GM19035 (cell line): ENCODE data around the gene LPAR5.

Experiments used
- ATAC-seq: cut with Tn5 transposase; IDR thresholded peaks from one replicate; pipeline ENCODE4 v1.9.1; 2021; ENCODE audit not compliant: unreplicated experiment

Gene LPAR5

GRCh38 chr12:6635856-6636531, at the start of gene LPAR5:
TSS of gene LPAR5 (minus strand) at chr12:6635959. CDS start at chr12:6621248, 14,711 bp downstream.
- peak; percentile 43 for ATAC-seq

- ATAC-seq = no peak
These were observed 48.9 kb upstream of the LPAR5 start for GRCh38 chr12:6684609-6685008.

DNA sequence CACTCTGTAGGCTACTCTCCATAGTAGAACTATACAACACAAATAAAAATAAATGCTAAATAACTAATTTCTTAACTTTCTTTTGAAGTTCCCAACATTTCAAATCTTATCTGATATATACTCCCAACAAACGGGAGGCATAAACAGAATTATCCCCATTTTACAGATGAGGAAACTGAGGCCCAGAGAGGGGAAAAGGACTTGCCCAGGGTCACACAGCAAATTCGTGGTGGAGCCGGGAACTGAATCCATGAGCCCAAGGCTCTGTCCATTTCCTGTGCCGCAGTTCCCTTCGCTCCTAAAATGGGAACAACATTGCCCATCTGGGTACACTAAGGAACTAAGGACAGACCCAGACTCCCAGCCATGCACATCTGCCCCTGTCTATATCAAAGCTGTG, 41.2 kb upstream of the LPAR5 start:
- ATAC-seq = no peak

GRCh38 chr12:6672143-6672542, 36.4 kb upstream of the LPAR5 start:
- no peak for ATAC-seq

GRCh38 chr12:6667559-6668210, 31.9 kb upstream of the LPAR5 start:
- ATAC-seq = no peak

- ATAC-seq = no peak
These were observed 30.5 kb upstream of the LPAR5 start for GRCh38 chr12:6666211-6666610.

GRCh38 chr12:6664902-6665301, 29.1 kb upstream of the LPAR5 start:
- ATAC-seq = no peak

DNA sequence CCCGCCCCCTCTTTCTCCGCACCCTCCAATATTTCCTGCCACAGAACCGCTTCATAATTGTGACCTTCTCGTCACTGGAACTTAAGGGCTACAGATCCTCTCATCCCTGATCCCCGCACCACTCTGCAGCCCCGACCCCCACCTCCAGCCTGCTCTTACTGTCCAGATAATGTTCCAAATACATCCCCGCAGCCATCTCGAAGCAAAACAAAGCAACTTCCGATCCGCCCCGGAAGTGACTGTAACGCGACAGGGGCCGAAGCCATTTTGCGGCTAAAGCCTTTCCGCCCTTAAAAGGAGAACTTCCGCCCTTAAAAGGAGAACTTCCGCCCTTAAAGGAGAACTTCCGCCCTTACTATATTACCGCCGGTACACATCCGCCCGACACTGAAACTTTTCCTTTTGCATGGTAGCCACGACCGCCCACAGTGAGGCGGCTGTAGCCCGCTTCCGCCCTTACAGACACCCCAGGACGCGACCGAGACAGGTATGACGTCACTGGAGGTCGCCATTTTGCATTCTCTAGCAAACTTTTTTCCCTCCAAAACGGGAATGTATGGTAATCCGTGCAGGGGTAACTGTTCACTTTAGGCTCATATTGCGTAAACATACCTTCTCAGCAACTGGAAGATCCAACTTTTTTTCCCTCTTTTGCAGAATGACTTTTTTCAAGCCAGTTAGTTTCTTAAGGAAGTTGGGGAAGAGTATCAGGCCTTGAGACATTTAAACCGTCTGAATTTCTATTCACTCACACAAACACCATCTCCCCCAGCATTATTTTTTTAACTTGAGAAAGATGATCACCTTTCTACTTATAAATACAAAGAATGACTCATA, 27.4 kb upstream of the LPAR5 start, which contains the start of gene ING4:
ING4 (minus strand) TSS at position 214 of the 837 bp plus-strand sequence; CDS start at position 196, 18 bp downstream.
- ATAC-seq = peak; percentile 99

DNA sequence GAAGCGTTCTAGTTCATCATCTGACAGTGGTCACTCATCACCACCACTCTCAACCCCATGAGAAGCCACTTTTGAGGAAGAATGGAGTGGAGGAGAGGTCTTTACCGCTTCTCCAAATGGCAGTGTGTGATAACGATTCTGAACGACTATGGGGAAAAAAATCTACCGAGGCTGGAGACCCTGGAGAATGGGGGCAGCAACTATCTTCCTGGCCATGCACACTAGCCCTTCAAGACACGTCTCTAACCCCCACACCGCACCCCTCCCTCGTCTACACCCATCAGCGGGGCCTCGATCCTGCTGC, 26.8 kb upstream of the LPAR5 start:
- no peak for ATAC-seq

GRCh38 chr12:6653987-6654386, 18.2 kb upstream of the LPAR5 start:
- no peak for ATAC-seq

- no peak for ATAC-seq
These were observed 17.6 kb upstream of the LPAR5 start for GRCh38 chr12:6653342-6653741.

GRCh38 chr12:6652391-6652790, 16.6 kb upstream of the LPAR5 start:
- no peak for ATAC-seq

- no peak for ATAC-seq
These were observed 15.1 kb upstream of the LPAR5 start for GRCh38 chr12:6650832-6651231.

DNA sequence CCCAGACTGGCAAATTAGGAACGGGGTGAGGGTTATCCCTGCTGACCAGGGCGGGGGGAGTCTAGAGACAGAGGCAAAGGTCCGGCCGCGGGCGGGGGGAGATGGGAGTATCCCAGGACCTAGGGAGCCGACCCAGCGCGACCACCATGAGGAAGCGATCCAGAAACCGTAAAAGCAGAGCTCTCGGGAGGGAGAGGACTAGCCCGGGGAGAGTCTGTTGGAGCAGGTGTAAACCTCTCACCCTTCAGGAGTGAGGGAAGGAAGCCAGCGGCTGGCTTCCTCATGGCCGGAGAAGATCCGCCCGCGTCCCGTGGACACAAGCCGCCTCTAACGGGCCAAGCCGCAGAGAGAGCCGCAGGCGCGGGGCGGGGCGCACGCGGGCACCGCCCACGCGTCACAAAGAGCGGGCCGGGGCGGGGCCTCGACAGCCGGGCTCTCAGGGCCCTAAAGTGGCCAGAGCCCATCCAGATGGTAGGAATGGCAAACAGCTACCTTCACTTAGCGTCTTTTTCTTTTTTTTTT, 11.4 kb upstream of the LPAR5 start, which contains the start of gene ACRBP:
ACRBP (minus strand) TSS at position 350 of the 522 bp plus-strand sequence; CDS start at position 284, 66 bp downstream.
- no peak for ATAC-seq

- ATAC-seq = no peak
These were observed 10.7 kb upstream of the LPAR5 start for GRCh38 chr12:6646276-6647082.

GRCh38 chr12:6644903-6645302, 9.1 kb upstream of the LPAR5 start:
- no peak for ATAC-seq

GRCh38 chr12:6644257-6644596, 8.5 kb upstream of the LPAR5 start:
- no peak for ATAC-seq

DNA sequence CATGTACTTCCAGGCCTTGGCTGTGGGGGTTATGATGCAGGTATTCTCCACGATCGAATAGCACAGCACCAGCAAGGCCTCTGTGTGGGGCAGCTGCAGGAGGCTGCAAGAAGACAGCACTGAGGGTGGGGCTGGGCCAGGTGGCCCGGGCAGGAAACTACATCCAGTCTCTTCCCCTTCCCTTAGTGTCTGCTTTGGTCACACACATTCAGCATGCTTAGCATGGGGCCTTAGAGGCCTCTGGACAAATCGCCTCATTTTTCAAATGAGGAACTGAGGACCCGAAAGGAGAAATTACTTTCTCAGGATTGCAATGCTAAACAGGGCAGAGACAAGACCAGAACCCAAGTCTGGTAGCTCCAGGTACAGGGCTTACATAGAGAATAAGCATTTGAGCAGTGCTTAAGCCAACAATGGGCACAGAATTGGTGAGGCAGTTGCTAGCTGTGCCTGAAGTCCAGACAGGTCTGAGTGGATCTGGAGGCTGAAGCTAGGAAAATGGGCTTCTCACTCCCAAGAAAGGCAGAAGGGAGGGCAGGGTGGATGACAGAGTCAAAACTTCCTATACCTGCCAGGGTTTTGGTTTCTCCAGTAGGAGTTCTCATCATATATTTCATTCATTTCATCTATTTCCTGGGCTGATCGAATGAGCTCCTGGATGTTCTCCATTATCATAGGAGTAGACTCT, 8.0 kb upstream of the LPAR5 start:
- no peak for ATAC-seq

GRCh38 chr12:6641131-6641530, 5.4 kb upstream of the LPAR5 start:
- no peak for ATAC-seq

- ATAC-seq = no peak
These were observed 4.7 kb upstream of the LPAR5 start for GRCh38 chr12:6640497-6640896.
